GM18511 (cell line): ENCODE data around the gene VSX2.
"Not testable (repeated sequence)": the region's sequence is repeated elsewhere in the genome, so short reads cannot be mapped to it uniquely, and the experiment has no call there.

Experiments used
- ATAC-seq: cut with Tn5 transposase; IDR thresholded peaks from one replicate; pipeline ENCODE4 v1.9.1; 2021; ENCODE audit warnings: mild to moderate bottlenecking, moderate library complexity; ENCODE audit not compliant: unreplicated experiment

Gene VSX2

GRCh38 chr14:74257941-74258763 lies 18.9 kb downstream of the VSX2 start:
- ATAC-seq = no peak

- no peak for ATAC-seq
These were observed 19.5 kb downstream of the VSX2 start for GRCh38 chr14:74258764-74259035.

GRCh38 chr14:74259513-74259912 lies 20.3 kb downstream of the VSX2 start:
- no peak for ATAC-seq

- ATAC-seq = no peak
These were observed 21.4 kb downstream of the VSX2 start for GRCh38 chr14:74260525-74261233.

GRCh38 chr14:74261288-74261687 lies 22.0 kb downstream of the VSX2 start:
- ATAC-seq = no peak

- ATAC-seq = no peak
These were observed 22.8 kb downstream of the VSX2 start for GRCh38 chr14:74262076-74262475.

GRCh38 chr14:74263181-74263580 lies 23.9 kb downstream of the VSX2 start:
- no peak for ATAC-seq

- no peak for ATAC-seq
These were observed 24.7 kb downstream of the VSX2 start for GRCh38 chr14:74263921-74264320.

GRCh38 chr14:74265301-74265965 lies 26.2 kb downstream of the VSX2 start:
- ATAC-seq = no peak

GRCh38 chr14:74267588-74267987 lies 28.3 kb downstream of the VSX2 start:
- ATAC-seq = no peak

- ATAC-seq = not testable (repeated sequence)
These were observed 31.3 kb downstream of the VSX2 start for GRCh38 chr14:74270382-74271177.

GRCh38 chr14:74271365-74271764 lies 32.1 kb downstream of the VSX2 start:
- no peak for ATAC-seq

- no peak for ATAC-seq
These were observed 36.1 kb downstream of the VSX2 start for GRCh38 chr14:74275241-74275841.

GRCh38 chr14:74278080-74278479 lies 38.8 kb downstream of the VSX2 start:
- ATAC-seq = no peak

- ATAC-seq = no peak
These were observed 41.8 kb downstream of the VSX2 start for GRCh38 chr14:74281069-74281468.

GRCh38 chr14:74286736-74287135 lies 47.5 kb downstream of the VSX2 start:
- no peak for ATAC-seq

- ATAC-seq = no peak
These were observed 50.6 kb downstream of the VSX2 start for GRCh38 chr14:74289801-74290200.

GRCh38 chr14:74290415-74290814 lies 51.2 kb downstream of the VSX2 start:
- ATAC-seq = no peak

GRCh38 chr14:74292061-74292460 lies 52.8 kb downstream of the VSX2 start:
- ATAC-seq = no peak

GRCh38 chr14:74293606-74294005 lies 54.4 kb downstream of the VSX2 start:
- ATAC-seq = no peak

GRCh38 chr14:74296037-74296467 lies 56.8 kb downstream of the VSX2 start:
- no peak for ATAC-seq
